GM23248 (cell line): ENCODE data around the gene SLC45A2.

Source experiments
- EZH2 ChIP-seq: fragments of 200-600 bp; sonication (generic); IDR thresholded peaks from 2 replicates; pipeline ENCODE4 v1.6.1; 2018; ENCODE audit warnings: antibody characterized with exemption, mild to moderate bottlenecking; ENCODE audit not compliant: insufficient read depth, poor library complexity, severe bottlenecking
- EZH2phosphoT487 ChIP-seq: fragments of 200-600 bp; sonication (generic); IDR thresholded peaks from 2 replicates; pipeline ENCODE4 v1.6.1; 2018; ENCODE audit warnings: antibody characterized with exemption, moderate library complexity, mild to moderate bottlenecking, low read depth; ENCODE audit not compliant: insufficient read depth

DNA sequence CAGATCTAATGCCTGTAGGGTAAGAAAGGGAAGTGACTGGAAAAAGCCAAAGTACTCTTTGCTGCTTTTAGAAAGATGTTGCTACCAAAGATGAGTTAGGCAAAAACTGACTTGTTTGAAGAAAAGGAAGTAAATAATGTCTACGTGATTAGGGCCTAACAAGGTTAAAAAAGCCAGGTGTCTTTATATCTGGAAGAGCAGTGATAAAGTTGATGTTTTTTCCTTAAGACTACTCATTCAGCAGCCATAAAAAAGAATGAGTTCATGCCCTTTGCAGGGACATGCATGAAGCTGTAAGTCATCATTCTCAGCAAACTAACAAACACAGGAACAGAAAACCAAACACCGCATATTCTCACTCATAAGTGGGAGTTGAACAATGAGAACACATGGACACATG lies 36.8 kb upstream of the SLC45A2 start:
- TF ChIP-seq EZH2phosphoT487 (no peak), EZH2 (no peak)
